Peyer's patch (tissue), 4 donors: ENCODE data around the gene SIAH3. TPM values are rescaled to one million over a fixed set of nuclear protein-coding genes. Genes with fewer than 3 reads are reported as not detected.

Source experiments
- DNase-seq, 3 donors: peaks; one replicate each; pipeline ENCODE4 v3.0.0-alpha.2; 2017 to 2019
- H3K27ac ChIP-seq, 4 donors: fragments of 200-600 bp; sonication (generic); one replicate each; pipeline ENCODE4 v1.5.1; 2016 to 2019
- H3K27me3 ChIP-seq, 2 donors: fragments of 200-600 bp; sonication (generic); one replicate each; pipeline ENCODE4 v1.5.1; 2019
- H3K36me3 ChIP-seq, 3 donors: fragments of 200-600 bp; sonication (generic); one replicate each; pipeline ENCODE4 v1.5.1; 2016 to 2019
- H3K4me1 ChIP-seq, 4 donors: fragments of 200-600 bp; sonication (generic); one replicate each; pipeline ENCODE4 v1.5.1; 2016 to 2019
- H3K4me3 ChIP-seq, 4 donors: fragments of 200-600 bp; sonication (generic); 1 replicate in 3 of 4; 2 replicates in 1 of 4; pipeline ENCODE4 v1.5.1; 2016 to 2019; ENCODE audit warnings: mild to moderate bottlenecking in 1 of 4
- H3K9me3 ChIP-seq, 4 donors: fragments of 200-600 bp; sonication (generic); one replicate each; pipeline ENCODE4 v1.5.1; 2016 to 2019; ENCODE audit warnings: mild to moderate bottlenecking in 1 of 4
- CTCF ChIP-seq, 6 experiments: fragments of 450-650 bp in 4 of 6; fragments of 200-600 bp in 2 of 6; sonication (generic) in 1 of 6; IDR thresholded peaks; one replicate each; pipeline ENCODE4 v1.5.1; 2017 to 2019; ENCODE audit warnings: antibody characterized with exemption in 6 of 6, mild to moderate bottlenecking in 3 of 6, moderate library complexity in 1 of 6
- POLR2A ChIP-seq, 2 donors: fragments of 450-650 bp; IDR thresholded peaks; one replicate each; pipeline ENCODE4 v1.5.1; 2017; ENCODE audit warnings: antibody characterized with exemption in 2 of 2, mild to moderate bottlenecking in 2 of 2, moderate library complexity in 2 of 2
- total RNA-seq, 4 donors: library from RNA; depleted of rRNA; stranded (reverse); fragments of >200 nt; gene quantifications; one replicate each; pipeline ENCODE4 v1.1.0, GENCODE V29; 2016

Gene SIAH3
- total RNA-seq, 4 donors from 2014 or later = not detected

- no peak overlapping the region for H3K27ac ChIP-seq
- H3K27me3 ChIP-seq = no peaks in the 10 kb centered on the region
- H3K4me3 ChIP-seq = no peak overlapping the region
- DNase-seq = no peak
- TF ChIP-seq POLR2A (IDR thresholded peaks at IDR 0.05) = no peak
- H3K36me3 ChIP-seq = no peaks in the 10 kb centered on the region
- no peaks in the 10 kb centered on the region for H3K9me3 ChIP-seq
- H3K4me1 ChIP-seq = peaks cover 0 to 7% (median 0%) of the 10 kb centered on the region in 4 donors
Observed at GRCh38 chr13:45849408-45849807, 2.1 kb downstream of the SIAH3 start.

GRCh38 chr13:45847554-45848224 is 3.9 kb downstream of the SIAH3 start:
- H3K27me3 ChIP-seq = no peaks in the 10 kb centered on the region
- TF ChIP-seq POLR2A (IDR thresholded peaks at IDR 0.05) (no peak), CTCF (IDR thresholded peaks at IDR 0.05) (no peak)
- peaks cover 0 to 7% (median 0%) of the 10 kb centered on the region in 4 donors for H3K4me1 ChIP-seq
- peak in 2 of 3 donors; percentile 28 to 65 for DNase-seq
- H3K9me3 ChIP-seq = no peaks in the 10 kb centered on the region
- no peaks in the 10 kb centered on the region for H3K36me3 ChIP-seq
- H3K27ac ChIP-seq = no peak overlapping the region
- peak overlapping the region in 1 of 4 donors; percentile 17 for H3K4me3 ChIP-seq

GRCh38 chr13:45846681-45847080 is 4.9 kb downstream of the SIAH3 start:
- no peaks in the 10 kb centered on the region for H3K9me3 ChIP-seq
- H3K27ac ChIP-seq = no peak overlapping the region
- H3K4me3 ChIP-seq = no peak overlapping the region
- TF ChIP-seq CTCF (IDR thresholded peaks at IDR 0.05) = no peak
- H3K4me1 ChIP-seq = peaks cover 0 to 7% (median 0%) of the 10 kb centered on the region in 4 donors
- no peaks in the 10 kb centered on the region for H3K36me3 ChIP-seq
- no peaks in the 10 kb centered on the region for H3K27me3 ChIP-seq
- DNase-seq = no peak

GRCh38 chr13:45838171-45838745 is 13.3 kb downstream of the SIAH3 start:
- no peaks in the 10 kb centered on the region for H3K9me3 ChIP-seq

GRCh38 chr13:45837111-45837510 is 14.4 kb downstream of the SIAH3 start:
- H3K4me3 ChIP-seq = no peak overlapping the region
- H3K27me3 ChIP-seq = no peaks in the 10 kb centered on the region
- H3K9me3 ChIP-seq = no peaks in the 10 kb centered on the region
- H3K4me1 ChIP-seq = no peaks in the 10 kb centered on the region
- H3K36me3 ChIP-seq = no peaks in the 10 kb centered on the region
- no peak for TF ChIP-seq POLR2A (IDR thresholded peaks at IDR 0.05)
- TF ChIP-seq CTCF (IDR thresholded peaks at IDR 0.05) = no peak
- DNase-seq = no peak
- H3K27ac ChIP-seq = no peak overlapping the region

More at GRCh38 chr13:45838171-45838745, 13.3 kb downstream of the SIAH3 start:
- Histone ChIP-seq H3K27me3 (no peaks in the 10 kb centered on the region), H3K4me1 (no peaks in the 10 kb centered on the region), H3K4me3 (no peak overlapping the region), H3K36me3 (no peaks in the 10 kb centered on the region), H3K27ac (no peak overlapping the region)
- DNase-seq = no peak
- no peak for TF ChIP-seq CTCF (IDR thresholded peaks at IDR 0.05)
- no peak for TF ChIP-seq POLR2A (IDR thresholded peaks at IDR 0.05)

GRCh38 chr13:45834411-45834994 is 17.1 kb downstream of the SIAH3 start:
- no peak overlapping the region for H3K27ac ChIP-seq

More at GRCh38 chr13:45834411-45834994, 17.1 kb downstream of the SIAH3 start:
- no peak overlapping the region for H3K4me3 ChIP-seq
- TF ChIP-seq POLR2A (IDR thresholded peaks at IDR 0.05) = no peak
- TF ChIP-seq CTCF (IDR thresholded peaks at IDR 0.05) = no peak
- H3K36me3 ChIP-seq = no peaks in the 10 kb centered on the region
- no peaks in the 10 kb centered on the region for H3K9me3 ChIP-seq
- H3K27me3 ChIP-seq = no peaks in the 10 kb centered on the region
- DNase-seq = no peak
- no peaks in the 10 kb centered on the region for H3K4me1 ChIP-seq
